HEK293T (cell line): ENCODE results near the gene TBL1XR1.

Source experiments
- BHLHE40 ChIP-seq: fragments of 450-650 bp; IDR thresholded peaks from 2 replicates; pipeline ENCODE4 v1.6.1; 2016; ENCODE audit warnings: mild to moderate bottlenecking, moderate library complexity, borderline replicate concordance
- ELF4 ChIP-seq: fragments of 450-650 bp; IDR thresholded peaks from 2 replicates; pipeline ENCODE4 v1.6.1; 2017; ENCODE audit warnings: antibody characterized with exemption
- HDGF ChIP-seq: fragments of 450-650 bp; IDR thresholded peaks from 2 replicates; pipeline ENCODE4 v1.6.1; 2017; ENCODE audit warnings: antibody characterized with exemption, borderline replicate concordance
- LEF1 ChIP-seq: fragments of 450-650 bp; IDR thresholded peaks from 2 replicates; pipeline ENCODE4 v1.6.1; 2017; ENCODE audit warnings: mild to moderate bottlenecking, borderline replicate concordance
- NFRKB ChIP-seq: fragments of 450-650 bp; IDR thresholded peaks from 2 replicates; pipeline ENCODE4 v1.6.1; 2016; ENCODE audit warnings: mild to moderate bottlenecking, moderate library complexity
- TARDBP ChIP-seq: fragments of 450-650 bp; IDR thresholded peaks from 2 replicates; pipeline ENCODE4 v1.6.1; 2016

- TF ChIP-seq TARDBP: no peak
- TF ChIP-seq BHLHE40: no peak
- no peak for TF ChIP-seq HDGF
- TF ChIP-seq NFRKB: no peak
- TF ChIP-seq ELF4: no peak
- TF ChIP-seq LEF1: no peak
Observed at GRCh38 chr3:177228601-177229190, 31.4 kb upstream of the TBL1XR1 start.
